ACHN (cell line): ENCODE measurements around the gene RGS9.
A peak's percentile ranks its signal among the peaks of the same experiment; 100 is the strongest.
"Not testable (repeated sequence)": the region's sequence is repeated elsewhere in the genome, so short reads cannot be mapped to it uniquely, and the experiment has no call there.

Source experiments
- DNase-seq: peaks from one replicate; pipeline ENCODE4 v3.0.0-alpha.2; 2015
- in situ Hi-C: cut with HindIII; loops from 2 replicates; pipeline ENCODE4 v1.10.0; 2017; ENCODE audit warnings: low sequenced_read_pairs, low pct_ligation_motif_present, low pct_unique_long_range_greater_than_20kb

Gene RGS9

DNA sequence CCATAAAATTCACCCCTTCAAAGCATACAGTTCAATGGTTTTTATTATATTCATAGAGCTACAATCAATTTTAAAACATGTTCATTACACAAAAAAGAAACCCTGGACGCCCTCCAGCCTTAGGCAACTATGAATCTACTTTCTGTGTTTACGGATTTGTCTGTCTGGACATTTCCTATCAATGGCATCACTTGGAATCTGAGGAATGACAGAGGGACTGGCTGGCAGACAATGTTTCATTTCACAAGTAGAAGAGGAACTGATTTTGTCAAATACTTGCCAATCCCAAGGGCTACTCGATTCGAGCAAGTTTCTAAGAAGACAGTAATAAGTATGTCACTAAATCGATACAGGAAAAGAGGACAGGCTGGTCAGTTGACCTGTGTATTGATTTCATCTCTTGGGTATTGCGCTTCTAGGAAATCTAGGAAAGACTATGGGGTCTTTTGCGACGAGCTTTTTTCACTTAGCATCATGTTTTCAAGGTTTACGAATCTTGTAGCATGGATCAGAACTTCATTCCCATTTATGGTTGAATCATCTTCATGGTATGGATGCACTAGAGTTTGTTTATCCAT, 56.6 kb downstream of the RGS9 start:
- DNase-seq = no peak
- in situ Hi-C loops = no loop called here

DNA sequence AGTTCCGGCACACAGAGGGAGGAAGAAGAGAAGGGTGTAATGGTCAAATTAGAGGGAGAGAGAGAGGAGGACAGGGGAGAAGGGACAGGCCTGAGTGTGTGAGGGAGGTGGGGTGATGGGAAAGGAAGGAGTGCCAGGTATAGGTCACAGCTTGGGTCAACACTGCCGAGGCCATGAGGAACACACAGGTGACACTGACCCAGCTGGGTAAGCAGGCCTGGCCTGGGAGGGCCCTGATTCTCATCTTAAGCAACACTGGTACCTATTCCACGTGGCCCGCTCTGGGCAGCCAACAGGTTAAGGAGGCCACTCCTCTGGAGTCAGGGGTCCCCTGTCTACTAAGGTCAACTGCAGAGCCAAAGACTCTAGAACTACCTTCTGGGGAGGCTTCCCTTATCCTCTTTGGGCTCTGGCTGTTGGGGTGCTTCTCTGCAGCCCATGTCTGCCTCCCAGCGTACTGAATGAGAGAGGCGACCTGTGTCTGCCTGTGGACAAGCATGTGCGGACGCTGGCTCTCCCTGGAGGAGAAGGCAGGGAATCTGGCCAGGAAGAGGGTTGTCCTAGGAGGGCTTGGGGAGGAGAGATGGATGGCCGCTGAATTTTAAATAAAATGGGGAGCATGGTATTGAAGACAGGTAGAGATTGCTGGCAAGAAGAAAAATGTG, 57.6 kb downstream of the RGS9 start:
- DNase-seq = no peak
- in situ Hi-C loops = no loop called here

DNA sequence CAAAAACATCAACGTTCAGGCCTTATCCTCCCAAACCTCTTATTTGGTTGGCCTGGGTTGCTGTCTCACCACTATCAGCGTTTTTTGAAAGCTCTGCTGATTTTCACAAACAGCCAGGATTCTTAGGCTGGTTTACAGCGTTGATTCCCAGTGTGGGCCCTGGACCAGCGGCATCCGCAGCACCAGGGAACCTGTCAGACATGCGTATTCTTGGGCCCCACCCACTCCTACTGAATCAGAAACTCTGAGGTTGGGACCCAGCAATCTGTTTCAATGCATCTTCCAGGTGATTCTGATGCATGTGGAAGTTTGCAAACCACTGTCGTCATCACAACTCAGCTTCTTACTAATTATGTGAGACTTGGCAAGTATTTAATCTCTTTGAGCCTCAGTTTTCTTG, 58.5 kb downstream of the RGS9 start:
- in situ Hi-C loops = no loop called here
- no peak for DNase-seq

DNA sequence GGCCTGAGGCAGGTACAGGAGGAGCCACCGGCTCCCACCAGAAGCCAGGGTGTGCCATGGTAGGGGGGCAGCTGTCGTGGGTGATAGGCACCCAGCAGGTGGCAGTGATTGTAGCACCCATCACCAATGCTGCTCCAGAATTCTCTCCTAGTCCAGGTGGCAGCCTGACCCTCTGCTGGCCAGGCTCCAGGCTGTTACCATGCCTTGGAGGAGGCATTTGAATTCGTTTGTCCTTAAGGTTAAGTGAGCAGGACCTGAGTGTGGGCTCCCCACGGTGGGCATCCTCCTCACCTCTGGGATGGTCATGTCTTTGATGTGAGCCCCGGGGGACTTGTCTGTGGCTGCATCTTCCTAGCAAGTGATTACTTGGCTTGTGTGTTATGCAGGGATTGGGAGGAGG, 59.4 kb downstream of the RGS9 start:
- no peak for DNase-seq
- in situ Hi-C loops = no loop called here

DNA sequence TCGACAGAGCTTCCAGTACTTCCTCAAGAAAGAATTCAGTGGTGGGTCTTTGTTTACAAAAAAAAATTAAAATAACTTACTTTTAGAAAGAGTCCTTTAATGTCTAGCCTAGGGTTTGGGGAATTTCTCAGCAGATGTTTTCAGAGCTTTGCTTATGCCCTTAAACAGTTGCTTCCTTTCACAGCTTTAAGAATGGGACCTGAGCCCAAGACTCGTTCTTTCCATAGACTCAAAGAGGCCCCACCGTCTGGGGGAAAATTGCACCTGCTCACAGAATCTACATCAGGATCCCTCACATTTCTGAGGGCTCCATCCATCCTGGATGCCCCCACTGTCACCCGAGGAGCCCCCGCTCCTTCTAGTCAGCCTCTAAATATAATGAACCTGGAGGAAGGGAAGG, 60.0 kb downstream of the RGS9 start:
- in situ Hi-C loops = no loop called here
- no peak for DNase-seq

DNA sequence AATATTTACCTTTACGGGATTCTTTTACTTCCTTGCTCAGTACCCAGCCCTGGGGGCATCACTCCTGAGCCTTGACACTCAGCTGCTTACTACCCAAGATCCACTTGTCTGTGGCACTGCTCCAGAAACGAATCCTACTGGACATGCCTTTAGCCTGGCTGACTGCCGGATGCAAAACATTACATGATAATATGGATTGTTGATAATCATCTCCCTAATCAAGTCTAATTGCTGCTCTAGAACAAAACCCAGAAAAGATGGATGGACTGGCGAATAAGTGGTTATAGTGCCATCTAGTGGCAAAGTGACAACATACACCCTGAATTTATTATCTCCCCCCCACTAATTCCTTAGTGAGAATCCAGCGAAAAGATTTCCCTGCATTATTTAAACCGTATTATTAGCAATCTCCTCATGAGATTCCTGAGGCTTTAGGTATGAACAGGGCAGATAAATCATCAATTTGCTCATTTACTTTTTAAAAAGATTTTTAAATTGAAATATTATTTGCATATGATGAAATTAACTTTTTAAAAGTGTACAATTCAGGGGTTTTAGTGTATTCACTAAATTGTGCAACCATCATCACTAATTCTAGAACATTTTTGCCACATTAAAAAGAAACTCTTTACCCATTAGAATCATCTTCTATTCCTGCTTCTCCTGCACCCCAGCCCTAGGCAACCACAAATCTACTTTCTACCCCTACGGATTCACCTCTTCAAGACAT, 61.6 kb downstream of the RGS9 start:
- in situ Hi-C loops = no loop called here

DNA sequence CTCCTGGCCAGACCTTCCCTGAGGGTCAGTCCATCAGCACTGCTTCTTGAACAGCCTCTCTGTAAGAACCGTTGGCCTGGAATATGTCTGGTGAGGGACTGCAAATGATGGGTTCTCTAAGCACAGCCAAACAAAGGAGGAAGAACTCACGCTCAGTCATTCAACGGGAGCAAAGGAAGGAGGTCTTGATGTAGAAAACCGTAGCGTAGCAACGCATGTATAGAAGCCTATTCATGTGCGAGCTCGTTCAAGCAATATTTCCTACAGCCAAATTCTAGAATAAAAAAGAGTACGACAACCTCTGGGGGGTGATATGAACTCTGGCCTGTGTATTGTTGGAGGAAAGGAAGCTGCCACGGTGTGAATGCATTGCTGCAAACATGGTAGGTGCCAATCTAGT, 64.2 kb downstream of the RGS9 start:
- in situ Hi-C loops = loop anchor here (10.0 kb wide), 1 partner anchor 97 kb away; no protein-coding TSS in a partner anchor
- no peak for DNase-seq

More for the DNA sequence above, 61.6 kb downstream of the RGS9 start:
- peak; percentile 64 for DNase-seq

DNA sequence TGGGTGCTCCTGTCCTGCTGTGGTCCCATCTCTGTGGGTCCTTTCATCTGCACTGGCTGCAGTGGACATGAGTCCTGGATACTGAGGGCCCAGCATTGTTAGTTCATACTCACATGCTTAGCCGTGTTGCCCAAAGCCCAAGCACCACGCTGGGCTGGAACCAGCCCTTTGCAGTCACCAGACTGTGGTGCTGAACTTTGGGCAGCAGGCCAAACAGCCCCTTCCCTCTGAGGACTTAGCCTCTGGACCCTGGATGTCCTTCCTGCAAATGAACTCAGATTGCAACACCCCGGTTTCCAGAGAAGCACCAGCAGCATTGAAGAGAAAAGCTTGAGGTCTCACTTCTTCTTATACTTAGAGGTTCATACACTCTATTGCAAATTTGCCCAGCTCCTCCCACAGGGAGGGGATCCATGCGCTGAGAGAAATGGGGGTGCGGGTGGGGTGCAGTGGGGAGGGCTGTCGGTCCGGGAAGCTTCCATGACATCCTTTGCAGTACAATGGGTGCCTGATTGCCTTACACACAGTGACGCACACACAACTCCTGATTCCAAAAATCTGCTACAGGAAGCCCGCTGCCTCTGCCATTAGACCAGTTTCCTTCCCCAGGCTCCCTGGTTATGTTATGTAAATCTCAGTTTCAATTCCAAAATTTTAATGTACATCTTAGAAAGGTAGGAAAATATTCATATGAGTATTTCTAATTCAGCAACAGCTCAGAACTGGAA, 65.8 kb downstream of the RGS9 start:
- DNase-seq = no peak
- in situ Hi-C loops = loop anchor here (10.0 kb wide), 1 partner anchor 98 kb away; no protein-coding TSS in a partner anchor

DNA sequence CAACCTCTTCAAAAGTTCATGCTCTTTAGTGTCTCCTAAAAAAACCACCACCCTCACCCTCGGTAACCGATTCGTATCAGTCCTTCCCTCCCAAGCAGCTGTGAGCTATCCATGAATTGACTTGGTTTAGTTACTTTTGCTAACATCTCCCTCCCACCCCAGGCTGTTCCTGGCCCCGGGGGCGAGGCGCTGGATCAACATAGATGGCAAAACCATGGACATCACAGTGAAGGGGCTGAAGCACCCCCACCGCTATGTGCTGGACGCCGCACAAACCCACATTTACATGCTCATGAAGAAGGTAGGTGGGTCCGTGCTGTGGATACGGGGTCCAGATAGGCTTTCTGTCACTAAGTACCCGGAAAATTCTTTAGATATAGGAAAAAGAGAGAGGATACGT, 66.8 kb downstream of the RGS9 start:
- in situ Hi-C loops = loop anchor here (10.0 kb wide), 1 partner anchor 99 kb away; no protein-coding TSS in a partner anchor
- DNase-seq = no peak

DNA sequence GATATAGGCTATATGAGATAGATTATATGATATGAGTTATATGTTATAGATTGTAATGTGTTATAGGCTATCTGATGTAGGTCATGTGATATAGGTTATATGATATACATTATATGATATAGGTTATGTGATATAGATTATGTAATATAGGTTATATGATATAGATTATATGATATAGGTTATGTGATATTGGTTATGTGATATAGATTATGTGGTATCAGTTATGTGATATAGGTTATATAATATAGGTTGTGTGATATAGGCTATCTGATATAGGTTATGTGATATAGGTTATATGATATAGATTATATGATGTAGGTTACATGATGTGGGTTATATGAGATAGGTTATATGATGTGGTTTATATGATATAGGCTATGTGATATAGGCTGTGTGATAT, 68.5 kb downstream of the RGS9 start:
- in situ Hi-C loops = loop anchor here (10.0 kb wide), 1 partner anchor 101 kb away; no protein-coding TSS in a partner anchor
- no peak for DNase-seq

DNA sequence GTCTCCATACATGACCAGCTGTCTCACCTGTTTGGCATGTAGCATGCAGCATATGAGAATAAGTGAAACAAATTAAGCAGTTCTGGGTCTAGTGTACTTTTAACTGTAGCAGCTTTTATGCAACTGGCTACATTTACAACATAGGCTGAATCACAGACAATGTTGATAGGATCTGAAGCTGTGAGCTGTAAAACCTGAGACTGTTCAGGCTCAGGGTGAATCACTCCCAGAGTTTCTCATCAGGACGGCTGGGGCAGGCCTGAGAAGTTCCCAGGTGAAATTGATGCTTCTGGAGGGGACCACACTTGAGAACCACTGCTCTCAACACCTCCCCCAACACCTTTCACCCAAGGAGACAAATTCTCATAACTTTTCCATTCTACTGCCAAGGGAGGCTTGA, 70.3 kb downstream of the RGS9 start:
- in situ Hi-C loops = loop anchor here (10.0 kb wide), 1 partner anchor 103 kb away; no protein-coding TSS in a partner anchor
- not testable (repeated sequence) for DNase-seq

DNA sequence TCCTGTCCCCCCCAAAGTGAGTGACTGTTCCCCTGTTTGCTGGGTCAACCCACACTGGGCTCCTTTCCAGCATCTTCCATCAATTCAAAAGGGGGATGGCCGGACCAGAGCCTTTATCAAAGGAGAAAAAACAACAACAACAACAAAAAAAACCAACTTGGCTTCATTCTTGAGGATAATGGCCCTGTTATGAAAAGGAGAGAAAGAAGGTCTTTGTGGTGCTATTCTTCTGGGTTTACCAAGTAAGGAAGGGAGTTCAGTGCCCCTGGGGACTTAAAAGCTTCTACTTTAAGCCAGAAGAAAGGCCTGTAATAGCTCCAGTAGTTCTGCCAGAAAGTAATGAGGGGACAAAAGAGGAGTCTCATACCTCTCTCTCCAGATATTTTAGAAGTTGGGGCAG, 71.5 kb downstream of the RGS9 start:
- in situ Hi-C loops = loop anchor here (10.0 kb wide), 1 partner anchor 104 kb away; no protein-coding TSS in a partner anchor
- DNase-seq = no peak

DNA sequence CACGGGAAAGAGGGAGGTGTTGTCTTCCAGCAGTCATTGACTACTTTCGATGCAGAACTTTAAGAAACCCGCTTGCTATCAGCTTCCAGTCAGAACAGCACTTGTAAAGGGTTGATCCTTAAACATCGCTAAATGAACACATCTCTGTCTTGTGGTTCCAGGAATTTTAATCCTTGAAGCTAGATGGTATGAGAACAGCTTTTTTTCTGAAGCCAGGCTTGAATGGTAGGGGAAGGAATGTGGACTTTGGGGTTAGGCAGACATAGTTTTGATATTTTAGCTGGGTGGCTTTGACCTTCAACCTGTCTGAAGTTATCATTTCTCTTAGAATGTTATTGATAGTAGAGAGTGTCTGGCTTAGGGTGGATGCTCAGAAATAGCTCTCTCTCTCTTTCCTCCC, 81.1 kb downstream of the RGS9 start:
- in situ Hi-C loops = no loop called here

DNA sequence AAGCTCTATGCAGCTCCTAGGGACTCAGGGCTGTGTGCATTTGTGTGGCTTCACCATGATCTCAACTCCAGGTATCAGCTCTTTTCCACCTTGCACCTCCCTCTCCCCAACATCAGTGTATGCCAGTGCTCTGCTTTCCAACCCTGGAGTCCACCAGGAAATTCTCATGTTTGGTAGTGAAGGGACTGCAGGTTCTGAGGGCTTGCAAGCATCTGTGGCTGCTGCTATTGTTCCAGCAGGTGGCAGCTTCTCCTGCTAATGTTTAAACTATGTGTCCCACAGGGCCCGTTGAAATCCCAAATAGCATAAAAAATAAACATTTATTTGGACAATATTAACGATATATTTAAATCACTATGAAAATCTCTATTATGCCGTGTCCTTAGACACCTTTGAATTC, 82.0 kb downstream of the RGS9 start:
- no peak for DNase-seq
- in situ Hi-C loops = no loop called here

More for the DNA sequence above, 81.1 kb downstream of the RGS9 start:
- no peak for DNase-seq

DNA sequence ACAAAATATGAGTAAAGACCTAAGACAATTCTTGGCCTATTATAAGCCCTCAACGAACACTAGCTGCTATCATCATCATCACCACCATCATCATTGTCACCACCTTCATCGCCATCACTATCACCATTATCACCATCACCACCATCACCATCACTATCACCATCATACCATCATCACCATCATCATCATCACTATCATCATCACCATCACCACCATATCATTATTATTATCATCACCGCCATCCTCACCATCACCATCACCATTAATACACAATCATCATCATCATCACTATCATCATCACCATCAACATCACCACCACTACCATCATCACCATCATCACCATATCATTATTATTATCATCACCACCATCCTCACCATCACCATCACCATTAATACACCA, 82.5 kb downstream of the RGS9 start:
- in situ Hi-C loops = no loop called here
- no peak for DNase-seq

DNA sequence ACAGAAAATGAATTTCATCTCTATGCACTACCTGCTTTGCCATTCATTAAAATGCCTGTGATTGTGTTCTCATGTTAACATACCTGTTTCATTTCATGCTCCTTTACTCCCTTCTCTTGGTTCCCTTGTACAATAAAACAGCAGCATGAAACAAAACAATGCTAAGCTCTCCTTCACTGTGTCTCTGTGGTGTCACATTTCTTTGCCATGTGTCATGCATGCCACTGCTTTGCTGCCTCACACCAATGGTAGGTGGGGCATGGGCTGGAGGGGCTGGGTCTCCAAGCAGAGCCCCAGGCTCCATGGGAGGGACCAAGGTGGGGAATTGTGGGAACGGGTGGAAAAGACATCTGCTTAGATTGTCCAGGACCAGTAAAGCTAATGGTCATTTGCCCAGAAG, 83.6 kb downstream of the RGS9 start:
- no peak for DNase-seq

DNA sequence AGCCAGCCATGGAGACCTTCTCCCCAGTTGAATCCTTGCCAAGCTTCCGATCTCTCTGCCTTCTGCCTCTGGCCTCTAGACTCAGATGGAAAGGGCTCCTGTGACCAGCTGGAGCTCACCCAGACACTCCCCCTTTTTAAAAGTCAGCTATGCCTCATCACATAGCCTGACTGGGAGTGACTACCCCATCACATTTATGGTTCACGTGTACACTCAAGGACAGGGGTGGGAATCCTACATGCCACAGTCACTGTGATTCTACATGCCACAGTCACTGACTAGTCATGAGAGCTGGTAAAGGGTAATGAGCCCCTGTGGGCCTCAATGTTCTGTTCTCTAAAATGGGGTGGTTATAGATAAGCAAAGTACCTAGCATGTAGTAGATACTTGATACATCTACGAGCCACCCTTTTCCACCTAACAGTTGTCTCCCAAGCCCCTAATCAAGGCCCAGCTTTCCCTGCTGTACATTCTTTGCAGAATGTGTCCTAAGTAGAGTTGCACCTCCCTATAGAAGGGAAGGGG, 85.1 kb downstream of the RGS9 start:
- in situ Hi-C loops = no loop called here

More for the DNA sequence above, 83.6 kb downstream of the RGS9 start:
- in situ Hi-C loops = no loop called here

DNA sequence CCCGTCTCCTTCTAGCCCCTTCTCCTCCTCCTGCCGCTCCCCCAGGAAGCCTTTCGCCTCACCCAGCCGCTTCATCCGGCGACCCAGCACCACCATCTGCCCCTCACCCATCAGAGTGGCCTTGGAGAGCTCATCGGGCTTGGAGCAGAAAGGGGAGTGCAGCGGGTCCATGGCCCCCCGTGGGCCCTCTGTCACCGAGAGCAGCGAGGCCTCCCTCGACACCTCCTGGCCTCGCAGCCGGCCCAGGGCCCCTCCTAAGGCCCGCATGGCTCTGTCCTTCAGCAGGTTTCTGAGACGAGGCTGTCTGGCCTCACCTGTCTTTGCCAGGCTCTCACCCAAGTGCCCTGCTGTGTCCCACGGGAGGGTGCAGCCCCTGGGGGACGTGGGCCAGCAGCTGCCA, 87.9 kb downstream of the RGS9 start:
- no peak for DNase-seq
- in situ Hi-C loops = no loop called here

More for the DNA sequence above, 85.1 kb downstream of the RGS9 start:
- DNase-seq = no peak

DNA sequence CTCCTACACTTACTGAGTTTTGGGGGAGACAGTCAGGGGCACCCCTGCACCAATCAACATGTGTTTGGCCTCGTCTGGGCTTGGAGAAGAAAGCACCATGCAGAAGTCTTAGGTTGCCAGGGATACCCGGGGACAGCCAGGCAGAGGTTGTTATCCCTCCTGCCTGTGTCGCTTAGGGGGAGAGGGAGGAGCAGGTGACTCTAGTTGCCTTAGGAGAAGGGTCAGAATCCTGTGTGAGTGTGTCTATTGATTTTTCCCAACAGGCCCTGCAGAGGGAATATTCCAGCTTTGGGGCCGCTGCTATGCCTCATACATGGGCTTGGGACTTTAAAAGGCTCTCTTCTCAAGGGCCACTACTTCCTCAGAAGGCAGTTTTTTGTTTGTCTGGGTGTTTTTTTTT, 89.1 kb downstream of the RGS9 start:
- in situ Hi-C loops = no loop called here
- DNase-seq = no peak
